ELR (cell line): Measurements from ENCODE around the gene SOX6.

Source experiments
- DNase-seq: peaks from one replicate; pipeline ENCODE4 v3.0.0-alpha.2; 2015; ENCODE audit warnings: low read depth

SOX6 gene

GRCh38 chr11:16313846-16314245 lies 42.5 kb downstream of the SOX6 start:
- no peak for DNase-seq

GRCh38 chr11:16312233-16312765 lies 44.0 kb downstream of the SOX6 start:
- no peak for DNase-seq

- no peak for DNase-seq
Measured at GRCh38 chr11:16311831-16312230, 44.5 kb downstream of the SOX6 start.

DNA sequence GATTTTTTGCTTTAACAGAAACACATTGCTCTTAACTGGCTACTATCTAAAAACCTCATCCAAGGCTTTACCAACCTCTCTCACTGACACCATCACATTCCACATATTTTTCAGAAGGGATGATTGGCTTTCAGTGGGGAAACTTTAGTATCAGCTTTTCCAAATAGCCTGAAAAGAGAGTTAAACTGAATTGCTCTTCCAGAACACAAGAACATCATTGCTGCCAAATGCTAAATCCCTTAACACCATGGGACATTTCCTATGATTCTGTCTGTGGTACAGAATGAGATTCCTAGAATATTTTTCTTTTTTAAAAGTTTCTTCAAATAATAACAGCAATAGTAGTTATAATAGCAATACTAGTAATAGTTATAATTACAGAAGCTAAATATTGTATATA lies 45.4 kb downstream of the SOX6 start:
- DNase-seq = no peak

DNA sequence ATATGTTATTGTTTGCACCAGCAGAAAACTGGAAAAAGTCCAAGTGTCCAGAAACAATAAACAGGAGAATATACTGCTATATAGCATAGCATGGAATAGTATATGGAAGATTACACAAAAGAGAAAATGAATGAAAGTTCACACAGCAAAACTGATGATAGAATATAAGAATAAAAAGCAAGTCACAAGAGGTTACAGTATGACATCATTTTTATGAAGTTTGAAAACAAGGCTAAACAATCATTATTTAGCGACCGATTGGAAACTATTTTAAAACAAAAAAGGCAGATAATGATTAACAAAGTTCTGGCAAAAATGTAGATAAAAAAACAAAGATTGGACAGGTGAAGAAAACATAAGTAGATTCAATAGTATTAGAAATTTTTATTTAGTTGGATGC lies 47.1 kb downstream of the SOX6 start:
- DNase-seq = no peak

DNA sequence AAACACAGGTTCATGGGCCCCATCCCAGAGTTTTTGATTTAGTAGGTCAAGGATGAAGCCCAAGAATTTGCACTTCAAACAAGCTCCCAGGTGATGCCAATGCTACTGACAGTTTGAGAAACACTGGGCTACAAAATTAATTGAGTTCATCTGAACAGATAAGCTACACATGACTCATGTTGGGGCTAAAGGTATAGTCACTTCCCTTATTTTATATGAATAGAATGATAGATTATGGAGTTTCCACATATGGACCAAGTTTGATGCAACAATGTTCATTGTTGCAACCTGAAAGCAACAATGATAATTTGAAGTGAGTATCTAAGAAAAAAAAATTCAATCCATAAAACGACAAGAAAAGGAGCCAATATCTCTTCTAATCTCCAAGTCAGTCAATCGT lies 54.9 kb downstream of the SOX6 start:
- no peak for DNase-seq

- DNase-seq = no peak
Measured at GRCh38 chr11:16299884-16300782, 56.2 kb downstream of the SOX6 start.

DNA sequence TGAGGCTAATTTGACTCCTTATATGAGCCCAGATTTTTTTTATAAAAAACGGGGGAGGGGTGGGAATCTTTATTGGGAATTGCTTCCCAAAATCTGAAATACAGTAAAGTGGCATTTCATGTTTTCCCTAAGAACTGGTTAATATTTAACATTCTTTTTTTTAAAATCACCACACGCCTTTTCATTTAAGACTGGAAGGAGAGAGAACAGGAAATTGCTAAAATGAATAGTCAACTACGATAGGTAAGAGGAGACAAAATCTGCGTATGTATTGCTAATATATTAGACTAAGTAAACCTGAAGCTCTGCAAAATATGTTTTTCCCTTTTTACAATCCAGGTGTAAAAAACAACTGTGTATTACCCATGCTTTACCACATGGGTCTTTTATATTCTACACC lies 57.0 kb downstream of the SOX6 start:
- no peak for DNase-seq

- DNase-seq = no peak
Measured at GRCh38 chr11:16297332-16297731, 59.0 kb downstream of the SOX6 start.

DNA sequence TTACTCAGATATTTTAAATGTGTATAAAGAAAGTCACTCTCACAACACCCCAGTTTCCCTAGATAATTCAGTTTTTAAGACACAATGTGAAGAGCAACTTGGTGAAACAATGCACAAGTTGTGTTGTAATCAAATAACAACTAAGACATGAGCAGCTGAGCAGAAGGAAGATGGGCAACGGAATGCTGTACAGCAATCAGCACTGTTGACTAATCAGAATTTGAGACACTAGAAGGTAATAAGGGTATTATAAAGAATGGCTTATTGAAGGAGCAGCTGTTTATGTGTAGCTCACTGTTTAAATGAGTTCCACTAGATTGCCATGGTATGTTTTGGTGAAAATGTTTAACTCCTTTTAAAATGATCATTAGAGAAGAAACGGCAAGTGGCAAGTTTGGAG lies 60.1 kb downstream of the SOX6 start:
- DNase-seq = no peak

GRCh38 chr11:16295592-16295991 lies 60.8 kb downstream of the SOX6 start:
- no peak for DNase-seq

GRCh38 chr11:16293204-16293681 lies 63.1 kb downstream of the SOX6 start:
- no peak for DNase-seq

DNA sequence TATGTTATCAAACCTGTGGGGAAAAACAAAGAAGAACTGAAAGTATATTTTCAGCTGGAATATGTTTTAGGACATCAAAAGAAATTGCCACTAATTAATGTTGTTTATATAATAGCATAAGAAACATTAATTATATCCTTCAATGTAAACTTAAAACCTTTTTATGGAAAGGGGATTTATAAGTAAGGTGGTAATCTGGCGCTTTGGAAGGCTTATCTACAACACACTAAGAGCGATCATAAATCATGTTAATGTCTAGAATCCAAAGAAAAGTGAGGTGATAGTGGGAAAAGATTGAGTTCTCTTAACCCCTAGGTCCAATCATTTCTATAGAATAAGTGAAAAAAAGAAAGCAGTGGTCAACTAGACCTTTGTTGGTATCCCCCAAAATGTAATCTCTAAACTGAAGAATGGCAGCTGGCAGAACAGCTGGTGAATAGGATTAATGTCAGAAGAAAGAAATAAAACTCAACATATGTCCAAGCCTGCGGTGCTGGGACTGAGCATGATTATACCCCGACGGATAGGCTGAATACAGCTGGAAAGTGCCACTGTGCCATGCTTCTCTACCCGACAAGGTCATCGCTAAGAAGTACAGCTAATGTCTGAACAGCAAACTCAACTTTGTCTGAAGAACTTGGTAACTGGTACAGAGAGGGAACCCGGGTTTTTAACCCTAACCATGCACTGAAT lies 64.0 kb downstream of the SOX6 start:
- no peak for DNase-seq

DNA sequence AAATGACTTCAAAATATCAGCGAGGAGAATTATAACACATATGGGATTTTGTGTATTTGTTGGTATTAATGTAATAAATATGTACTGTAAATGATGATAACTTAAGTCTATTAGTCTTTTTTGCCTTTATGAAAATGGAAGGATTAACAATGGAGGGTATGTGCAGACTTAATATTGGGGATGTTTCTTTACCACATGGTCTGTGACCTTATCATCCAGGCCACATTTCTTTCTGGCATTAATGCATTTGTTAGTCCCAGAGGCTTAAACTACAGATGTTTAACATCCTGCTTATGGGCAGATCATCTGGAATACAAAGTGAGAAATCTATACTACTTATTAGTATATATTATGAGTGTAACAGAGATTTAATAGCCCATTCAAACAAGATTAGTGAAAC lies 64.6 kb downstream of the SOX6 start:
- DNase-seq = no peak

DNA sequence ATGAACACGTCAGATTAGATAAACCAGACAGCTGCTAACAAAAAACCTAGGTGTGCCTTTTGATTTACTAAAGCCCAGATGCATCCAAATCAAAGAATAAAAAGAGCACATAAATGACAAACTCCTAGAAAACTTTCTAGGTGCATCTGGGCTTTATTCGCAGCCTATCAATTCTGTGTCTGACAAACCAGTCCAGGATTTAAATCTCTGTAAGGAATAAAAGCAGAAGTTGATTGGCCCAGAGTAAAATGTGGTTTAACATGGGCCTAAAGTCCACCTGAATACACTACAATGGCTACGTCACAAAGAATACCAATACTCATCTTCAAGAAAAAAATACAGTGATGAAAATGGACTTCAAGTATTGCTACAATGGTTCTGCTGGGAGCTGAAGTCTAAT lies 66.8 kb downstream of the SOX6 start:
- no peak for DNase-seq

DNA sequence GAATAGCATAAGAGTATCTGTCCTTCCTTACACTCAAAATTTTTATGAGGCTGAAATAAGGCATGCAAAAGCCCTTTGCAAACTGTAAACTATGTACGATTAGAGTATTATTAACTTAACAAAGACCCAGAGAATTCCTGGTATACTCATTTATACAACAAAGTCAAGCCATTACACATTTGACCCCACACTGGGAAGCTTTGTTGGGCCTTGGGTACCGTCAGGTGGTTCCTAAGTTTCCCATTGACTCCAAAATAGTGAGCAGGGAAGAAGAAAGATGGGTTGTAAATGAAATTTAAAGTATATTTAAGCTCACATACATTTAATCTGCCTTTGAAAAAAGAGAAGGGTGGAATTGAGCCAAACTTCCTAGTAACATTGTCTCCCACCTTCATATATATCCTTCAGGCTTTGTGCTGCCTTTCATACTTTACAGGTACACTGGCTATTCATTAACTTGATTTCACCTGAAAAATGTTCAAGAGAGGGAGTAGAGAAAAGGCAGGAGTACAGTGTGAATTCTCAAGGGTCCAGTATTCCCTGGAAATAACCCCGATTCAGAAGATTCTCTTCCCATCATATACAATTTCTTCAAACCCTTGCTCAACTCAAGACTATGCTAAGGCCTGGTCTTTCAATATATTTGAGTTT lies 68.6 kb downstream of the SOX6 start:
- DNase-seq = no peak

- no peak for DNase-seq
Measured at GRCh38 chr11:16286095-16286494, 70.3 kb downstream of the SOX6 start.

GRCh38 chr11:16280256-16280682 lies 76.1 kb downstream of the SOX6 start:
- no peak for DNase-seq

- no peak for DNase-seq
Measured at GRCh38 chr11:16279524-16279923, 76.8 kb downstream of the SOX6 start.

- no peak for DNase-seq
Measured at GRCh38 chr11:16278979-16279378, 77.4 kb downstream of the SOX6 start.

GRCh38 chr11:16278273-16278672 lies 78.1 kb downstream of the SOX6 start:
- no peak for DNase-seq

DNA sequence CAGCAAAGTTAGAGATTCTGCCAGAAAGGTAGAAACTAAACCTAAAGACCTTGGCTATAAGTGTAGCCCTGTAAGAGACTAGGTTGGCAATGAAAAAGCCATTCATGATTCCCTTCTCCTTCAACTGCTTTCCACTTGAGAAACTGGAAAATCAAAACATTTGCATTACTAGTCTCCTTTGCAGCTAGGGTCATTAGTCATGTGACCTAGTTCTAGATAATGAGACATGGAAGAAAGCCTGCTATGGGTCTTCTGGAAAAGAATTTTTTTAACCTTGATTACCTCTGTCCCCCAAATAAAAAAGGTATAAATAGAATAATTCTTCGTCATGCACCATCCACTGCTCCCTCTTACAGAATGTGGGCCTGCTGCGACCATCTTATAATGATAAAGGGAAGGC lies 80.1 kb downstream of the SOX6 start:
- no peak for DNase-seq

GRCh38 chr11:16271258-16271657 lies 85.1 kb downstream of the SOX6 start:
- no peak for DNase-seq
